Upper lobe of left lung (tissue), 6 donors: ENCODE measurements around the gene MYRF. TPM values are rescaled to one million over a fixed set of nuclear protein-coding genes. Genes with fewer than 3 reads are reported as not detected.
A peak's percentile ranks its signal among the peaks of the same experiment; 100 is the strongest.

ENCODE experiments used
- ATAC-seq, 2 donors: fragments of 200-7000 bp; cut with Tn5 transposase; one replicate each; pipeline ENCODE4 v1.9.1; 2022; ENCODE audit warnings: mild to moderate bottlenecking in 2 of 2, moderate library complexity in 2 of 2; ENCODE audit not compliant: low FRiP score in 2 of 2
- DNase-seq, 2 donors: peaks; one replicate each; pipeline ENCODE4 v3.0.0-alpha.2; 2019 to 2020
- H3K27ac ChIP-seq, 4 donors: fragments of 200-600 bp; sonication (generic); one replicate each; pipeline ENCODE4 v1.5.1; 2016 to 2019
- H3K27me3 ChIP-seq, 4 donors: fragments of 200-600 bp; sonication (generic); one replicate each; pipeline ENCODE4 v1.5.1; 2017 to 2019
- H3K36me3 ChIP-seq, 4 donors: fragments of 200-600 bp; sonication (generic); one replicate each; pipeline ENCODE4 v1.5.1; 2016 to 2019
- H3K4me1 ChIP-seq, 4 donors: fragments of 200-600 bp; sonication (generic); one replicate each; pipeline ENCODE4 v1.5.1; 2018 to 2019
- H3K4me3 ChIP-seq, 4 donors: fragments of 200-600 bp; sonication (generic); one replicate each; pipeline ENCODE4 v1.5.1; 2017 to 2019; ENCODE audit warnings: mild to moderate bottlenecking in 2 of 4, moderate library complexity in 1 of 4
- H3K9me3 ChIP-seq, 4 donors: fragments of 200-600 bp; sonication (generic); one replicate each; pipeline ENCODE4 v1.5.1; 2018 to 2019
- CTCF ChIP-seq, 6 experiments: fragments of 450-650 bp in 4 of 6; fragments of 200-600 bp in 2 of 6; sonication (generic) in 2 of 6; IDR thresholded peaks; one replicate each; pipeline ENCODE4 v1.5.1; 2016 to 2019; ENCODE audit warnings: antibody characterized with exemption in 6 of 6
- EP300 ChIP-seq, 4 donors: sonication (generic); formaldehyde crosslinking; IDR thresholded peaks; one replicate each; pipeline ENCODE4 v1.5.1; 2017; ENCODE audit warnings: antibody characterized with exemption in 4 of 4, control low read depth in 2 of 4
- POLR2A ChIP-seq, 4 donors: fragments of 450-650 bp; IDR thresholded peaks; one replicate each; pipeline ENCODE4 v1.5.1; 2016 to 2017; ENCODE audit warnings: antibody characterized with exemption in 4 of 4, mild to moderate bottlenecking in 2 of 4
- POLR2AphosphoS5 ChIP-seq, 2 donors: sonication (generic); formaldehyde crosslinking; IDR thresholded peaks; one replicate each; pipeline ENCODE4 v1.5.1; 2017; ENCODE audit warnings: antibody characterized with exemption in 2 of 2
- WGBS, 2 donors: methylation state at CpG; one replicate each; pipeline ENCODE4 v1.1.5; 2017 to 2018; 5-methylcytosine and 5-hydroxymethylcytosine counted together
- total RNA-seq, 6 donors: library from RNA; depleted of rRNA in 4 of 6; stranded (reverse); fragments of >200 nt in 4 of 6; gene quantifications; one replicate each; pipeline versions ENCODE4 v1.1.0 to v1.2.1, GENCODE V29; 2016 to 2021
- donor health status: DM: no; HTN: no; CAD: no; lungs with moderate emphysema.
- donor health status: DM: no; HTN: yes; CAD: no; lungs with severe emphysema.

Gene MYRF
- total RNA-seq, 6 donors from 2014 or later: 32.5 to 147 (median 50.7) TPM

GRCh38 chr11:61817471-61818202 lies 65.2 kb downstream of the MYRF start:
- no peak for DNase-seq
- Histone ChIP-seq H3K4me3 (peak overlapping the region in 3 of 4 donors; percentile 72 to 84 (median 73)), H3K27me3 (no peaks in the 10 kb centered on the region), H3K9me3 (no peaks in the 10 kb centered on the region), H3K27ac (peak overlapping the region; percentile 97 to 99 (median 98)), H3K4me1 (peaks cover 5 to 27% (median 10%) of the 10 kb centered on the region in 4 donors), H3K36me3 (peaks cover 0 to 4% (median 2%) of the 10 kb centered on the region in 4 donors)
- no peak for ATAC-seq
- WGBS, 2 donors: 58 to 71% methylated on average over 6 of the region's 6 CpGs
- TF ChIP-seq POLR2A (IDR thresholded peaks at IDR 0.05): no peak
- TF ChIP-seq POLR2AphosphoS5 (IDR thresholded peaks at IDR 0.05): no peak
- no peak for TF ChIP-seq CTCF (IDR thresholded peaks at IDR 0.05)
- TF ChIP-seq EP300 (IDR thresholded peaks at IDR 0.05): no peak

- DNase-seq (no peak), ATAC-seq (no peak)
- WGBS, 2 donors: 95 to 97% methylated on average over 2 of the region's 2 CpGs
Observed at GRCh38 chr11:61820174-61820573, 67.7 kb downstream of the MYRF start.

DNA sequence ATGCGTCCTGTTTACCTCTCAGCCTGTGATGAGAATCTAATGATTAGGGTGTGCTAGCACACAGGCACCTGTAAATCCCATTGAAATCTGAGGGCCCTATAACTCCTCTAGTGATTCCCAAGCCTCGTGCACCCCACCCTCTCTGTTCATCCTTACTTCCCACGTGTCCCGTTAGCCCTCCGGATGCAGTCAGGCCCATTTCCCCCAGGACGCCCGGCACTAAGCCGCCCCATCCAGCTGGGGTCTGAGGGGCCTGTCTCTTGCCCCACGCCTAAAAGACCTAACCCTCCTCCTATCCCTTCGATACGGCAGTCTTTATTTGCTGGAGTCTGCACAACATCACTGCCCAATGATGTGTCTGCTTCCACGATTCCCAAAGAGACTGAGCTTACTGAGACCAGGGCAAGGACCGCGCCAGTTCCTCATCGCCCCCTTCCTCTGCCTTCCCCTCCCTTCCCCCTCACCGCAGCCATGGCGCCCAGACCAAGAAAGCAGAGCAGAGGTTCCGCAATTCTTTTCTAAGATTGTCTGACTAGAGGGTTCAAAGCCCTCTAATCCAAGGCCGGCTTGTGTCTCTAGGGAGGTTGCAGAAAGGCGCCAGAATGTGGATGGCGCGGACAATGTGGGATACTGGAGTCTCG lies 74.6 kb downstream of the MYRF start:
- Histone ChIP-seq H3K4me3 (peak overlapping the region; percentile 0 to 66 (median 62)), H3K4me1 (peaks cover 19 to 49% (median 43%) of the 10 kb centered on the region in 4 donors), H3K27ac (peak overlapping the region; percentile 61 to 92 (median 86)), H3K36me3 (no peaks in the 10 kb centered on the region), H3K9me3 (no peaks in the 10 kb centered on the region), H3K27me3 (peaks cover 0 to 2% (median 0%) of the 10 kb centered on the region in 4 donors)
- WGBS, 2 donors: 23 to 34% methylated on average over 18 to 22 of the region's 23 CpGs
- no peak for TF ChIP-seq CTCF (IDR thresholded peaks at IDR 0.05)
- TF ChIP-seq POLR2A (IDR thresholded peaks at IDR 0.05): no peak
- TF ChIP-seq EP300 (IDR thresholded peaks at IDR 0.05): no peak
- TF ChIP-seq POLR2AphosphoS5 (IDR thresholded peaks at IDR 0.05): no peak
- ATAC-seq: peak in 1 of 2 donors; percentile 15
- peak in 1 of 2 donors; percentile 28 for DNase-seq

More at GRCh38 chr11:61820174-61820573, 67.7 kb downstream of the MYRF start:
- H3K4me1 ChIP-seq: peaks cover 0 to 24% (median 10%) of the 10 kb centered on the region in 4 donors
- H3K4me3 ChIP-seq: no peak overlapping the region
- no peaks in the 10 kb centered on the region for H3K27me3 ChIP-seq
- H3K27ac ChIP-seq: no peak overlapping the region
- H3K36me3 ChIP-seq: no peaks in the 10 kb centered on the region
- TF ChIP-seq POLR2A (IDR thresholded peaks at IDR 0.05) (no peak), POLR2AphosphoS5 (IDR thresholded peaks at IDR 0.05) (no peak), CTCF (IDR thresholded peaks at IDR 0.05) (no peak), EP300 (IDR thresholded peaks at IDR 0.05) (no peak)
- no peaks in the 10 kb centered on the region for H3K9me3 ChIP-seq

GRCh38 chr11:61827571-61828378 lies 75.3 kb downstream of the MYRF start, which contains the start of gene FADS2:
Gene FADS2, plus strand, starts transcription at chr11:61828300. Its CDS starts 91 bp downstream, at chr11:61828391.
- DNase-seq (peak; percentile 92 to 95), ATAC-seq (peak; percentile 87 to 93)
- H3K27me3 ChIP-seq: peaks cover 0 to 2% (median 0%) of the 10 kb centered on the region in 4 donors
- TF ChIP-seq POLR2AphosphoS5 (IDR thresholded peaks at IDR 0.05): peak in 1 of 2 donors; percentile 35
- peak in 3 of 6 experiments; percentile 16 to 65 (median 33) for TF ChIP-seq CTCF (IDR thresholded peaks at IDR 0.05)
- peak in 2 of 4 donors; percentile 42 to 55 for TF ChIP-seq POLR2A (IDR thresholded peaks at IDR 0.05)
- TF ChIP-seq EP300 (IDR thresholded peaks at IDR 0.05): peak in 1 of 4 donors; percentile 37
- no peaks in the 10 kb centered on the region for H3K9me3 ChIP-seq
- H3K4me1 ChIP-seq: peaks cover 19 to 49% (median 43%) of the 10 kb centered on the region in 4 donors
- H3K4me3 ChIP-seq: peak within 1 kb of the TSS; percentile 0 to 66 (median 62)
- WGBS, 2 donors: 0 to 4% methylated on average over 9 to 28 of the region's 83 CpGs
- no peaks in the 10 kb centered on the region for H3K36me3 ChIP-seq
- H3K27ac ChIP-seq: peak within 1 kb of the TSS; percentile 61 to 92 (median 86)
